Fibroblast of skin of left biceps (primary cell): ENCODE results near the gene SHH.
"Not testable (repeated sequence)": the region's sequence is repeated elsewhere in the genome, so short reads cannot be mapped to it uniquely, and the experiment has no call there.

Experiments used
- DNase-seq, 2 experiments: peaks; one replicate each; pipeline ENCODE4 v3.0.0-alpha.2; 2013; ENCODE audit warnings: low read depth in 2 of 2

Gene SHH

DNA sequence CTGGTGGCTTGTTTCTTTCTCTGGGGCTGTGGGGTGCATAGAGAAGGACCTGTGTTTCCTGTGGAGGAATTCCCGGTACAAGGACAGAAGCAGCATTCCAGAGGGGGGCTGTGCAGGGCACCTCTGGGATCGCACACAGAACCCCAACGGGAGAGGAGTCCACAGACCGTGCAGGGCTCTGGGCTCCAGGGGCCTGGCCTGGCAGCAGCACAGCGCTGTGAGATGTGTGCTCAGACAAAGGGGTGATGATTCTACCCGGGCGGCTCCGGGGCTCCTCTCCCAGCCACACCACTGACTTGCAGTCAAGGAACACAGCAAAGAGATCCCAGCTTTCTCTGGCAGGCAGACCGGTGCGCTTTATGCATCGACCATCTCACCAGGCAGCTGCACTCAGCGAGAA, 6.9 kb upstream of the SHH start:
- no peak for DNase-seq

DNA sequence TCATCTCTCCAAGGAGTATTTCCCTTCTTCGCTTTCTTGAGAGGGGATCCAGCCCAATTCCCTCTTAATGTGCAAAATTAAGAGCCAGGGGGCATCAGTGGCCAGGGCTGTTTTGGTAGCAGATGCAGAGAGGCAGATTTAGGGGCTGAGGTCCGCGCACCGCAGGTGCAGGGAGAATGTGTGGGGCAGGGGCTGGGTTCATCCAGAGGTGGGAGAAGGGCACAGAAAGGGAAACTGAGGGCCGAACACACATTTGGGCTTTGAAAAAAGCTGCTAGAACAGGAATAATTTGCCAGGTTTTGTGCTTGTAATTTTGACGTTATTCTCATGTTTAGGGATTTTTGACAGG, 6.5 kb upstream of the SHH start:
- DNase-seq, result no peak

DNA sequence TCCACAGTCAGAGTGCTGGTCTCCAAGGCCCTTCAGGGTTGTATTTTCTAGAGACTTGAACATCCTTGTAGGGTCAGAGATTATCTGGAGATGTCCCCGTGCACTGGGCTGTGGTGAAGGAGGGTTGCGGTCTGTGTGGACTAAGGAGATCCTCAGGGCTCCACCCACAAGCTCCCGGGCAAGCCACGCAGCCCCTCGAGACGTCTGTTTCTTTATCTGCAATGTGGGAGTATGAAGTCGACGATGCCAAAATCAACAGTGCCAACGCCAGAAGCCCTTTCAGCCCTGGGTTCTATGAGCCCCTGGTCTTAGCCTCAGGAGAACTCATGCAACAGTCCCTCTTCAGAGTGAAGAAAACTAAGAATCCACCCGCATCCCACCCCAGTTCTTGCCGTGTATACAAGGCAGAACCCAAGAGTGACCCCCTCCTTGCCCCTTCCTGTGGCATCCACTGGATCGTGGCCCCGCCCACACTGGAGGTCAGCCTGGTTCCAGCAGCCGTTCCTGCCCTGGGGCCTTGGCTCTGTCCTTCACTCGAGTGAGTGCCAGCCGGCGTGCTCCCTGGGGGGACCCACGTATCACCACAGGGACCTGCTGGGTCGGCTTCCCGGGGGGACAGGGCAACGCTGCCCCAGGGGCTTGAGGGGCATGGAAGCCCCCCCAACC, 6.0 kb upstream of the SHH start:
- DNase-seq, result no peak

DNA sequence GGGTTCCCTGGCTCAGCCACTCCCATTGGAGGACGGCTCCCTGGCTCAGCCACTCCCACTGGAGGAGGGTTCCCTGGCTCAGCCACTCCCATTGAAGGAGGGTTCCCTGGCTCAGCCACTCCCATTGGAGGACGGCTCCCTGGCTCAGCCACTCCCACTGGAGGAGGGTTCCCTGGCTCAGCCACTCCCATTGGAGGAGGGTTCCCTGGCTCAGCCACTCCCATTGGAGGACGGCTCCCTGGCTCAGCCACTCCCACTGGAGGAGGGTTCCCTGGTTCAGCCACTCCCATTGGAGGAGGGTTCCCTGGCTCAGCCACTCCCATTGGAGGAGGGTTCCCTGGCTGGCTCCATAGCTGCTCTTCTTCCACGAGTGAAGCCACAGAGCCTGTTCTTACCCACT, 5.3 kb upstream of the SHH start:
- not testable (repeated sequence) for DNase-seq

DNA sequence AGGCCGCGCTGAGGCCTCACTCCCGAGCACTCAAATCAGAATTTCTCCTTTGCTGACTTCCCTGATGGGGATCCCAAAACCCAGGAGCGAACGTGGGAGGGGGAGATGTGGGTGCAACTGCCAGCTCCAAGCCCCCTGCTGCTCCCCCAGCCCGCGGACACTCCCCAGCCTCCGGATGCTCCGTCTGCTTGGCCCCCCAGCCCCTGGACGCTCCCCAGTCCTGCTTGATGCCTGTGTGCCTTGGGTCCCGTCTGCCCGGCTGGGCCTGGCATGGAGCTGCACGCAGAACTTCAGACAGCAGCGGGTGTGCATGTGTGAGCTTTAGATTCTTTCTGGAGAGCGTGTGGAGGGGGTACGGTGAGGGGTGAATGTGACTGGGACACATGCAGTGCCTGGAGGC, 4.7 kb upstream of the SHH start:
- no peak for DNase-seq

DNA sequence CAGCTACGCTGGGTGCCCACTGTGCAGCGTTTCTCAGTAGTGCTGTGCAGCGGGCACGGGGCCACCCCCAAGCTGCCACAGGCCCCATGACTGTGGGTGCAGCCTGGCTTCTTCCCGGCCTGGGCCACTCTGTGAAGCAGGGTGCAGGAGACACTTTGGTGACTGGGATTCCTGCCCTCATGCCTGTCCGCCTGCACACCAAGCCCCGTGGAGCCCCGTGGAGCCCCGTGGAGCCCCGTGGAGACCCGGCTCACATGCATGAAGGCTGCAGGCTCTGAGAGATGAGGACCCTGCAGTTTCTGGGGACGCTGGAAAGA, 3.9 kb upstream of the SHH start:
- no peak for DNase-seq

DNA sequence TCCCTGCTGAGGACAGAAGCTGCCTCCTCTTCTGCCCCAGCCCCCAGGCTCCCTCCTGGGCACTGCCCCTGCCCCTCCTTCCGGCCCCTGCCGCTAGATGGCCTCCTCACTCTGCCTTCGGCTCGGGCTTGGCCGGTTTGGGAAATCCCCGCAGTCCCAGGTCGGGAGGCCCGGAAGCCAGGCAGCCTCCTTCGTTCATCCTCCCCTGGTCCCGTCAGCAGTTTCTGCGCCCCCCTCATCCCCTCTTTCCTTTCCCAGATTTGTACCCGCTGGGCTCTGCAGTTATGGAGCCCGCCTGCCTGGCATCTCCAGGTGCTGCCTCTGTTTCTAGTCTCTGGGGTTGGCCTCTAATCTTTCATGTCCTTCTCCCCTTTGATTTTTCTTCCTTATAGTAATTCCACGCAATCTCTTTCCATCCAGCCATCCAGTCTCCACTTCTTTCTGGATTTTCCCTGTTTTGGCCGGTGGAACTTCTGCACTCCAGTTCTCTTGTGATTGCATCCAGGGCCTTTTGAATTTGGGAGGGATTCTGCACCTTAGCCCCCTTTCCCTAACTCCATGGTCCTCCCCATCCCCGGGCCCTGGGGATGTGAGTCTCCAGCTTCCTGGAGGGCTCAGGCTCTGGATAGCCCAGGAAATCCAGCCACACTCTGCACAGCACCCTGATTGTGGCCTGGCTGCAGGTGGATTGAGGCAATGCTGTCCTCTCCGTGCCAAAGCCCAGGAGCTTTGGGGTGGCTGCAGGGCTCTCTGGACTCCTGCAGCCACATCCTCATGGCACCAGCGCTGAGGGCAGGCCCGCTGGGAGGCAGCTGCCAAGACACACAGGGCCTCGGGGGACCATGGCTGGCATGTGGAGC, 3.3 kb upstream of the SHH start:
- DNase-seq, result no peak

DNA sequence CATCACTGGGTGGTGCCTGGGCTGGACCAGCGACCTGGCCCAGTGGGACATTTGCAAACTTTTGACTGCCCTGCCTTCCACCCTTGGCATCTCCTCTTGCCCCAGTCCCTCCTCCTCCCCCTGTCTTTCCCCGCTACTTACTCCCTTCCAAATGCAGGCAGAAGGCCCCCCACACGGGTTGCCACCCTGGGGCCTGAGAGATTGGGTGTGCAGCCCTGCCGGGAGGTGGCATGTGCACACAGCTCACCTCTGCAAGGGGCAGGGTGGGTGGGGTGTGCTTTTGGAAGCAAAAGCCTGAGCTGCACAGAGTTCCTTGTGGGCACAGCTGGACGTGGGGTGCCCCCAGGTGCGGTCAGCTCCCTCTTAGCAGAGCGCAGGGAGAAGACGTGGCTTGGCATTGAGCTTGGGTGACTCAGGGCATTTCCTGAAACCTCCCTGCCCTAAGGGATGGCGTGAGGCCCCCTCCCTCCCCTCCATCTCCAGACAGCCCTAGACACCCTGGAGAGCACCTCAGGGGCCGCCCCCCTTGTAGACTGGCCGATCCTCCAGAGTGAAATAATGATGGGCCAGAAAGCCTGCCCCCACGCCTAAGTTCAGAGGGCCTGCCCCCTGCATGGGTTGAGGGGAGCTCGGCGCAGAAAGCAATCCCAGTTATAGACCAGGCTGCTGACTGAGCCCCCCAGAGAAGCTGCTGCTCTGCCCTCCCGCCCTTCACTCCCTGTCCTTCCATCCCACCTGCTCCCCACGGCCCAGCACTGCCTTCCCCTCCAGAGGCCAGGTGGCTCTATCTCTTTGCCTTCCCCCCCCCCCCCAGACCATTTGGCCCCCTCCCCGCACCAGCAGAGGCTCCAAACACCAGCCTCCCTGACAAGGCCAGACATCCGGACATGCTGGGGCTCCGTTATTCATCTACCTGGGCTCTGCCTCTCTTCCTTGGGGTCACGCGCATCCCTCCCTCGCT, 2.3 kb upstream of the SHH start:
- no peak for DNase-seq

DNA sequence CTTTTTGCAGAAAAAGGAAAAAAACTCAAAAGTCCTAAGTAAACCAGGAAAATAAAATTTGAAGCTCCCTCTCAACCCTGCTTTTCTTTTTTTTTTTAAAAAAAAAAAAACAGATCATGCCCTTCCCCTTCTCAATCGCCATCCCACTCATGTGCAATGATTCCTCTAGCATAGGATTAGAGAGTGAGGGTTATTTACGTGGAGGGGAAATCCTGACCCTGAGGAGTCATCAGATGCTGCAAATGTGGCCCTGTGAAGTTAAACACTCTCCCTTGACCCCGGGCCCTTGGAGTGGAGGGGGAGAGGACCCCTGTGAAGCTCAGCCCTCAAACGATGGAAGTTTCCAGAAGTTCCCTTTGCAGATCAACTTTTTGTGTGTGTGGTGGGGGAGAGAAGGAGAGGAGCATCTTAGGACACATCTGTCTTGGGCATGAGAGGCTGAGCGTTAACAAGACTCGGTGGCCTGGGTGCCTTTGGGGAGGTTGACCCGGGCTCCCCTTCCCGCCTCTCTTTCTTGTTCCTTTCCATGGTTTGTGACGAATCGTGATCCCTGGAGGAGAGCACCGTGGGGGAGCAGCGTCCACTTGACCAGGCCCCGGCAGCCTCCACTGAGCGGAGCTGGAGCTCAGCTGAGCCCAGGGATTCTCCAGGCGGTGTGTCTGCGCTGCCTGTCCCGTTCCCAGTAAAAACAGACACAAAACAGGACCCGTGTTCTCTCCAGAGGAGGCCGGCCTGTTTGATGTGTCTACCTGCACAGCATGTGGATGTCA, 1.5 kb upstream of the SHH start:
- DNase-seq, result no peak

DNA sequence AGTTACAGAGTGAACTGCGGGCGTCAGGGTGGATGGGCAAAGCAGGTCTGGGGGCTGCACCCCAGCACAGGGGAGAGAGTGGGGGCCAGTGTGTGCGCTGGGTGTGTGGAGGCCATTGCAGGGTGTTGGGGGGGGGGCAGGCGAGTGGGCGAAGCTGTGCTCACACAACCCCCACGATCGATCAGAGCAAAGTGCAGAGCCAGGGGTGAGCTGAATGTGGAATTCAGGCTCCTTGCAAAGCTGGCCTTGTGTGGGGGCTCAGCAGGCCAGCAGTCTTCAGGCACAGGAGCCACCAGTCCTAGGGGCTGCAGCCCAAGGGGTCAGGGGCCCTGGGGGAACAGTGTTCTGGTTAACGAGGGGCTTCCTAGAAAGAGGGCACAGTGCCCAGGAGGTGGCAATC, 862 bp upstream of the SHH start:
- no peak for DNase-seq

DNA sequence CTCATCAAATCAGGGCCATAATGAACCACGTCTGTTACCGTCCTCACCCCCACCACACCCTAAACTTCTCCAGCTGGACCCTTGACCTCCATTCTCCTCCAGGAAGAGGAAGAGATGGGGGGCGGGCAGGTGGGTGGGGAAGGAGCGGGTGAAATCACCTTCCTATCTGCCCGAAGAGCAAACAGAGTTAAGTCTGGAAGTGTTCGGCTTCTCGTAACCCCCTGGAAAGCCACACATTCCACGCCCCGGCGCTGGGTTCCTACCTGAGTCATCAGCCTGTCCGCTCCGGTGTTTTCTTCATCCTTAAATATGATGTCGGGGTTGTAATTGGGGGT, 736 bp downstream of the SHH start:
- DNase-seq, result no peak

DNA sequence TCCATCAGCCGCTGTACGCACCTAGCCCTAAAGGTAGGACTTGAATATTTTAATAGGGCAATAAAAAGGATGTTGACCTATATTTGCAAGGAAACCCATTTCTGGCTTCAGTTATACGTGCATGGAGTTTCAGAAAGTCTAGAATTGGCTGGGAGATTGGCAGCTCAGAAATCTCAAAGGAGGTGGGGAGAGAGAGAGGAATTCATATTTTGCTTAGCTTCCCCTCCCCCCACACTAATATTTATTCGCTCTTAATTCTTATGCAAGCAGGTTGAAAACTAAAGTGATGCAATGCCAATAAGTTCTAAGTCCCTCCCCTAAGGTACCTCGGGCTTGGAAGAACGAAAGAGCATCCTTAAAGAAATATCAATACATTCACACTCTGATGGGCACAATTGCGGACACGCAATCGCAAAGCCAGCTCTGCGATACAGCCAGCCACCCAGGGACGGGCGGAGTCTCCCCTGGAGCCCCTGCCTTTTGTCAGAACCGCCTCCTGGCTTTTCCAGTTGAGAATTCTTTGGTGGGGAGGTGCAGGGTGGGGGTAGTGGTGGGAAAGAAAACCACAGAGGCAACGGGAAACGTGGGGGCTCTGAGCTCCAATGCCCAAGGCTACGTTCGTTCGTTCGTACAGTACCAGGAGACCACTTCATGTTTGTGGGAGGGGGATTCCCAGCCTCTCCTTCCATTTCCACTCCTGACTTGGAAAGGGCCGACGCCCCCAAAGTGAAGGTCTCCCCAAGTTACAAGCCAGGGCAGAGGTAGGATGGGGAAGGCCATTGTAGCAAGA, 1.3 kb downstream of the SHH start:
- no peak for DNase-seq

DNA sequence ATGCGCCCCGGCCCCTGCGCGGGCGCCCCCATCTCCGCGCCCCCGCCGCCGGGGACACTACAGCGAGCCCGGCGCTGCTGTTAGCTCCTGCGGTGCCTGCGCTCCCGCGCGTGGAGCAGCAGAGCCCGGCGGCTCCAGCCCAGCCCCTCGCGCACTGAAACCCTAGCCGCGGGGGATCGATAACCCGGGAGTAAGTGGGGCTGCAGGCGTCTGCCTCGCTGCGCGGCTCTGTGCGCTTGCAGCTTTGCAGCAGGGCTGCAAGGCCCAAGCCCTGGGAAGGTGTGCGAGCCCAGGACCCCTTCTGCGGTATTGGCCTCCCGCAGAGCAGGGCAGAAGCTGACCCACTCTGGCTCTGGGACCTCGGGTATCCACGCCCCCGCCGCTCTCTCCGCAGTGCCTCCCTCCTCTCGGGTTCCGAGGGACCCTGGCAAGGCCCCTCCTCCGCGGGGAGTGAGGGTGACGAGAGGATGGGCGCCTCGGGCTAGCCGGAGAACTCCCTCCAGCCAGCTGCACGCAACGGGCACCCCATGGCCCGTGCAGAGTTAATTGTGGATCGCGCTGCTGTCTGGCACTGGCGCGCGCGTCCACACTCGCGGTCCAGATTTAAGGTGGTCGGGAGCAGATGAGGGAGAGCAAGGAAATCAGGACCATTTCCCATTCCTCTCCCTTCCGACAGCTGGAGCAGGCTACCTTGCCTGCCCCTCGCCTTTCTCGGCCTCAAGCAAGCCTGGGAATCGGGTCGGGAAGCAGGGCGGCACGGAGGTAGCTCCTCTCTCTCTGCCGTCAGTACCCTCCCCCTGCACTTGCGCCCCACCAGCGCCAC, 2.1 kb downstream of the SHH start:
- no peak for DNase-seq

DNA sequence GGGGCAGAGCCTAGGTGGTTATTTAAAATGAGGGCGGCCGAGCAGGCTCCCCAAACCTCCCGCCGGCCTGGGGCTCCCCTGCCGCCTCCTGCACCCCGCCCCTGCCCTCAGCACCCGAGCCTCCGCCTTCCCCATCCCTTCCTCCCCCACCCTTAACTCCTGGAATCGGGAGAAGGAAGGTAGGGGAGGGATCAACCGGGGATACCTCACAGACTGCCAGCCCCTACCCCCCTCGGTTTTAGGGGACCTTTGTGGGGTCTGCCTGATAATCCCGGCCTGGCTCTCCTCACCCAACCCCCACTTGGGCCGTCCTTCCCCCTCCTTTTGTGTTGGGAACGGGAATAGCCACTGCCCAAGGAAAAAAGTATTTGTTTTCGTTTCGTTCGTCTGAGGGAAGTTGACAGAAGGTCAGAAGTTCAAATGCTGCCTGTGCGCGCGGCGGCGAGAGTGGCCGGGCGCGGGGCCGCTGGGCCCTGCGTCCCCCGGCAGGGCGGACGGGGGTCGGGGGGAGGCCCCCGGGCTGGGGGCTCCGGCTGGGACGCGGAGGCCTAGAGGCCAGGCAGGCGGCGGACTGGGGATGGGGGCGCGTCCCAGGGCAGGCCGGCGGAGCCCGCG, 2.8 kb downstream of the SHH start:
- DNase-seq, result no peak

DNA sequence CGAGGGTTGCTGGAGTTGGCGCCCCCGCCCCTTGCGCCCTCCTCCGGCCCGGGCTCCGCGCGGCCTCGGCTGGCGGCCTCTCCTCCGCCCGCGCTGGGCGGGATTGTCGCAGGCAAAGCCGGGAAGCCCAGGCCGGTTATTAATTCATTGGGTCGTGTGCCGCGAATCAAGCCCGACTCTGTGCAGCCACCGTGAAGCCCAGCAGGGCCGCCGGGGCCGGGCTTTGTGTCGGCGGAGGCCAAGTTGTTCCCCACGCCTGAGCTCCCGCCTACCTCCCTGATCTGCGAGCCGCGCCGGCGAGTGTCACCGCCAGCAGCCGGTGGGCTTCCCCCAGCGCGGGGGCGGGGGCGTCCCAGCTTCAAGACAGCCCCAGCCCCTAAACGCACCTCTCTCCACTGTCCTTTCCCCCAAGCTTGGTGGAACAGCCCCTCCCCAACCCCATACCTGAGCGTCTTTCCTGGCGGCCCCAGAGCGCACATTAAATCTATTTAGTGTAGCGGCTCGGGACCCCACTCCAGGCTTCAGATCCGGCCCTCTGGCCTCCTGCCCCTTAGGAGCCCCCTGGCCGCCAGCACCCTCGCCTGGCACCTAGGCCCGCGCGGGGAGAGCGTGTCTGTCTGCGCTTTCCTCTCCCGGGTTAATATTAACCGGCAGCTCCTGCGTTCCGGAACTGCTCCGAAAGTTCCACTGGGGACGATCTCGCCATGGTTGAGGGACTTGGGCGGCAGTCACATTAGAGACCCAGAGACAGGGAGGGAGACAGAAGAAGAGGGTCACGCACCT, 3.5 kb downstream of the SHH start:
- DNase-seq, result no peak

DNA sequence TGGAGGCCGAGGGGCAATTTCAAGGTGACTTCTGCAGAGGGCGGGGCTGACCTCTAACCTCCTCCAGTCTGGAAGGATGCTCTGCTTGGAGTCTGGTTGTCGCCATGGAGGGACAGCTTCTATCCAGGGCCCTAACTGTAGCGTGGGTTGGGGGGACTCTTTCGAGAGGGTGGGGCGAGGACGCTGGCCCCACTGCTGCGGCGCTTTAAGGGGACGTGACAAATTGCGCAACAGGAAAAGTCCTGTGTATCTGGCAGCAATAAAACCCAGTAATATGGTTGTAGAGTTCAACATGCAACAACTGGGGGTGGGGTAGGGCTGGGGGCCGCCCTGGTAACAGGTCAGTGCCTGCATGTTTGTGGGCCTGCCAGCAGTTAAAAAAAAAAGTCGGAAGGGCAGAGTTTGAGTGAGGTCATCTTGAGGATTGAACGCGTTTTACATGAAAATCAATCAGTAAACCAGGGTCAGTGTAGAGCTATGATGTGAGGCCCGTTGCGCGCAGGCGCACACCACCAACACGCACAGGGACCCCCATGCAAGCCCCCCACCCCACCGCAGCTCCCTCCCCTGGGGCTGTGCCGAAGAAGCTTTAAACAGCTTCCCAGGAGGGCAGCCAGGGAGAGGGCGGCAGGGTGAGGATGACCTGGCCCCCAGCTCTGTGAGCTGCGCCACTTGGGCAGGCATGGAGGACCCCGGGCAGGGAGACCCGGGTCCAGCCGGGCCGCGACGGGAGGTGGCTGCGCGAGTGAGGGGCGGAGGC, 4.3 kb downstream of the SHH start:
- no peak for DNase-seq

DNA sequence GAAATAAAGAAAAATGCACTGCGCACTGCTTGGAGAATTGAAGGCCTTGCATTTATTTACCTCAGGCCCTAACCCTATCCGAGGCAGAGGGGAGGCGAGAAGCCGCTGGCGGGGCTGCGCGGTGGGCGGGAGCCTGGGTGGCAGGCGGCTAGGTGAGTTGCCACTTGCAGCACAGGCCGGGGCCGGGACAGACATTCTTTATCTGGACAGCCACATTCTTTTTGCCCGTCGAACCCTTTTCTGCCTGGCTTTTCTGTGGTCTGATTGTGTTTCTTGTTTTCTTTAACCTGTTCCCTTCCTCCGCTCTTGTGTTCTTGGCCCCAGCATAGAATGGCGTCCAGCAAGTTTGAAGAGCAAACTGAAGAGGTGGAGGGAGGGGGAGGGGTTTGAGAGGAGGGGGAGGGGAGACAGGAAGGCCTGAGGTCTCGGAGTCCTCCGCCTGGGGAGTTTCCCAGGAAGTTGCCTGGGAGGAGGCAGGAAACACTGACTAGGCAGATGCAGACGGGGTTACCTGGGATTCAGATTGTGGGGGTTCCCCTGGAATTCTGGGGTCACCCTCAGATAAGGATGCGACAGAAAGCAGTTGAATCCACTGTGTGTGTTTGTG, 5.1 kb downstream of the SHH start:
- DNase-seq, result no peak
